ENCODE data around the gene P2RX1.

DNA sequence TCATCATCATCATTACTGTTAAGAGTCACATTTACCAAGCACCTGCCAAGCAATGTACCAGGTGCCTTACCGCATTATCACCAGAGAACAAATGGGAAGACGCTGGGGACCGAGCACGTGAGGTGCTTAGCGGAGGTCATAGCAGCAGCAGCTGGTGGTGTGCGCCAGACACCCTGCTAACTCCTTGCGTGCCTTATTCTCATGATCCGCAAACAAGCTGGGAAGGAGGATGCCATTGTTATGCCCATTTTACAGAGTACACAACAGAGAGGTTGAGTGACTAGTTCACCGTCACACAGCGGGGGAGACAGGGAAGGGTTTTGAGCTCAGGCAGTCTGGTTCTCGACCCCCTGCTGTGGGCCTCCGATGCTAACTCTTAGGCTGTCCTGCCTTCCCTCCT is 40.7 kb upstream of the P2RX1 start:
- TF ChIP-seq, protein P1, sequence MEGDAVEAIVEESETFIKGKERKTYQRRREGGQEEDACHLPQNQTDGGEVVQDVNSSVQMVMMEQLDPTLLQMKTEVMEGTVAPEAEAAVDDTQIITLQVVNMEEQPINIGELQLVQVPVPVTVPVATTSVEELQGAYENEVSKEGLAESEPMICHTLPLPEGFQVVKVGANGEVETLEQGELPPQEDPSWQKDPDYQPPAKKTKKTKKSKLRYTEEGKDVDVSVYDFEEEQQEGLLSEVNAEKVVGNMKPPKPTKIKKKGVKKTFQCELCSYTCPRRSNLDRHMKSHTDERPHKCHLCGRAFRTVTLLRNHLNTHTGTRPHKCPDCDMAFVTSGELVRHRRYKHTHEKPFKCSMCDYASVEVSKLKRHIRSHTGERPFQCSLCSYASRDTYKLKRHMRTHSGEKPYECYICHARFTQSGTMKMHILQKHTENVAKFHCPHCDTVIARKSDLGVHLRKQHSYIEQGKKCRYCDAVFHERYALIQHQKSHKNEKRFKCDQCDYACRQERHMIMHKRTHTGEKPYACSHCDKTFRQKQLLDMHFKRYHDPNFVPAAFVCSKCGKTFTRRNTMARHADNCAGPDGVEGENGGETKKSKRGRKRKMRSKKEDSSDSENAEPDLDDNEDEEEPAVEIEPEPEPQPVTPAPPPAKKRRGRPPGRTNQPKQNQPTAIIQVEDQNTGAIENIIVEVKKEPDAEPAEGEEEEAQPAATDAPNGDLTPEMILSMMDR (IDR thresholded peaks at IDR 0.05), result no peak
- no peak for TF ChIP-seq POLR2AphosphoS5 (IDR thresholded peaks at IDR 0.05; ENCODE audit: insufficient read depth in 1 of 2, low read depth in 1 of 2)
- no peak for TF ChIP-seq POLR2A (IDR thresholded peaks at IDR 0.05)

All from vagina (tissue), 2 donors.